DND-41 (cell line): ENCODE data around the gene LRRC31.

Experiments used
- ATAC-seq: fragments of 200-7000 bp; cut with Tn5 transposase; 3 replicates; pipeline ENCODE4 v1.9.1; 2021; ENCODE audit warnings: low read depth; ENCODE audit not compliant: insufficient read depth
- DNase-seq: peaks from one replicate; pipeline ENCODE4 v3.0.0-alpha.2; 2020
- H2AFZ ChIP-seq: 2 replicates; pipeline ENCODE4 v1.6.0; 2012; ENCODE audit warnings: low read depth, low read length
- H3K27ac ChIP-seq: 2 replicates; pipeline ENCODE4 v1.5.1; 2012; ENCODE audit warnings: low read length, inconsistent platforms
- H3K27me3 ChIP-seq: fragments of 200-600 bp; sonication (generic); 2 replicates; pipeline ENCODE4 v1.6.0; 2012; ENCODE audit warnings: low read length, mild to moderate bottlenecking, inconsistent platforms; ENCODE audit not compliant: insufficient read depth, poor library complexity
- H3K36me3 ChIP-seq: 2 replicates; pipeline ENCODE4 v1.5.1; 2012; ENCODE audit warnings: low read length, inconsistent platforms; ENCODE audit not compliant: insufficient read depth
- H3K4me1 ChIP-seq: 2 replicates; pipeline ENCODE4 v1.5.1; 2012; ENCODE audit warnings: mild to moderate bottlenecking, low read length; ENCODE audit not compliant: insufficient read depth
- H3K4me2 ChIP-seq: 2 replicates; pipeline ENCODE4 v1.6.0; 2012; ENCODE audit warnings: mild to moderate bottlenecking, moderate library complexity, low read length, inconsistent platforms; ENCODE audit not compliant: insufficient read depth
- H3K4me3 ChIP-seq, 2 experiments: fragments of 200-600 bp in 1 of 2; shearing (Covaris generic) in 1 of 2; 2 replicates each; pipeline ENCODE4 v1.5.1; 2012 to 2016; ENCODE audit warnings: inconsistent platforms in 2 of 2, low read length in 2 of 2, mild to moderate bottlenecking in 2 of 2, low read depth in 1 of 2, moderate library complexity in 1 of 2
- H3K79me2 ChIP-seq: 2 replicates; pipeline ENCODE4 v1.6.0; 2012; ENCODE audit warnings: low read length, inconsistent platforms; ENCODE audit not compliant: insufficient read depth
- H3K9ac ChIP-seq: 2 replicates; pipeline ENCODE4 v1.6.0; 2012; ENCODE audit warnings: low read depth, mild to moderate bottlenecking, inconsistent platforms, low read length, moderate library complexity
- H3K9me3 ChIP-seq: 2 replicates; pipeline ENCODE4 v1.5.1; 2012; ENCODE audit warnings: low read length, moderate library complexity, mild to moderate bottlenecking, inconsistent platforms; ENCODE audit not compliant: insufficient read depth, severe bottlenecking
- H4K20me1 ChIP-seq: 2 replicates; pipeline ENCODE4 v1.6.0; 2012; ENCODE audit warnings: low read length; ENCODE audit not compliant: insufficient read depth
- CTCF ChIP-seq: IDR thresholded peaks from 2 replicates; pipeline ENCODE4 v1.5.1; 2012; ENCODE audit warnings: borderline replicate concordance, low read length, moderate library complexity, mild to moderate bottlenecking; ENCODE audit not compliant: poor library complexity, severe bottlenecking; ENCODE audit errors: extremely low read depth
- EZH2 ChIP-seq: IDR thresholded peaks from 3 replicates; pipeline ENCODE4 v1.6.1; 2012; ENCODE audit warnings: borderline replicate concordance, low read depth, mild to moderate bottlenecking, moderate library complexity, low read length, inconsistent platforms; ENCODE audit not compliant: severe bottlenecking

LRRC31 gene

DNA sequence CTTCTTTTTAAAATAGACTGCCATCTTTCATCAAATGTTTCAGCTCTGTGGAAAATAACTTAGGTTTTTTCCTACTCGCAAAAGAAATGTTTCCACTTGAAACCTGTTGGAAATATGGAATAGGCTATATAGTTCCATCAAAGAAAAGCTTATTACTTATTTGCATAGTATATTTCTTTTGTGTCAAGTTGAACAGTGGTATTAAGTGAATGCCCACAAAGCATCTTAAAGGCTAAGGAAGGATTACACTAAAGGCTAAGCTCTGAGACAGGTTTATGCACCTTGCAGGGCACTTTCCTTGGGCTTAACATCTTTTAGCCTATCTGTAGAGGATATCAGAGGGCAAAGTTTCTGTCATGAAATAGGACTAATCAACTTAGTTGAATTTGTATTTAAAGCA is 41.5 kb upstream of the LRRC31 start, which contains the start of gene SAMD7:
Gene SAMD7, plus strand, starts transcription at position 301 of the 400 bp plus-strand sequence. CDS start 7,927 bp downstream, outside the sequence.
- ATAC-seq (no peak), DNase-seq (no peak)
- Histone ChIP-seq H3K9ac (no peak within 1 kb of the TSS), H3K4me3 (no peak within 1 kb of the TSS), H3K36me3 (no peaks in the 10 kb centered on the region), H3K27ac (no peak within 1 kb of the TSS), H3K4me2 (no peak within 1 kb of the TSS), H3K4me1 (no peaks in the 10 kb centered on the region), H3K27me3 (no peaks in the 10 kb centered on the region), H2AFZ (no peak within 1 kb of the TSS), H4K20me1 (no peaks in the 10 kb centered on the region), H3K9me3 (no peaks in the 10 kb centered on the region), H3K79me2 (no peaks in the 10 kb centered on the region)
- TF ChIP-seq CTCF = no peak
- TF ChIP-seq EZH2 = no peak

GRCh38 chr3:169907944-169908343 is 38.2 kb upstream of the LRRC31 start:
- H3K4me1 ChIP-seq = no peaks in the 10 kb centered on the region
- no peaks in the 10 kb centered on the region for H3K79me2 ChIP-seq
- no peaks in the 10 kb centered on the region for H3K36me3 ChIP-seq
- no peak for TF ChIP-seq EZH2
- TF ChIP-seq CTCF = no peak
- ATAC-seq (no peak), DNase-seq (no peak)
- H3K4me2 ChIP-seq = no peak overlapping the region
- H3K27me3 ChIP-seq = no peaks in the 10 kb centered on the region
- no peak overlapping the region for H2AFZ ChIP-seq
- H3K27ac ChIP-seq = no peak overlapping the region
- H3K4me3 ChIP-seq = no peak overlapping the region
- no peak overlapping the region for H3K9ac ChIP-seq
- peaks cover 1% of the 10 kb centered on the region for H3K9me3 ChIP-seq
- H4K20me1 ChIP-seq = no peaks in the 10 kb centered on the region

- H3K79me2 ChIP-seq = no peaks in the 10 kb centered on the region
- no peak overlapping the region for H3K9ac ChIP-seq
- no peaks in the 10 kb centered on the region for H3K27me3 ChIP-seq
- peaks cover 4% of the 10 kb centered on the region for H3K9me3 ChIP-seq
- H4K20me1 ChIP-seq = no peaks in the 10 kb centered on the region
- H3K27ac ChIP-seq = no peak overlapping the region
- no peak for TF ChIP-seq CTCF
- no peak for TF ChIP-seq EZH2
- ATAC-seq = no peak
- no peak overlapping the region for H3K4me2 ChIP-seq
- no peak overlapping the region for H3K4me3 ChIP-seq
- no peaks in the 10 kb centered on the region for H3K4me1 ChIP-seq
- no peak for DNase-seq
- no peaks in the 10 kb centered on the region for H3K36me3 ChIP-seq
- no peak overlapping the region for H2AFZ ChIP-seq
Measured at GRCh38 chr3:169907476-169907875, 37.7 kb upstream of the LRRC31 start.

- Histone ChIP-seq H3K4me1 (no peaks in the 10 kb centered on the region), H3K9me3 (peaks cover 20% of the 10 kb centered on the region), H3K4me3 (no peak overlapping the region), H3K4me2 (no peak overlapping the region), H3K36me3 (no peaks in the 10 kb centered on the region), H4K20me1 (no peaks in the 10 kb centered on the region), H3K27me3 (no peaks in the 10 kb centered on the region), H3K9ac (no peak overlapping the region), H2AFZ (no peak overlapping the region), H3K79me2 (no peaks in the 10 kb centered on the region), H3K27ac (no peak overlapping the region)
- ATAC-seq (no peak), DNase-seq (no peak)
- TF ChIP-seq CTCF = no peak
- TF ChIP-seq EZH2 = no peak
Measured at GRCh38 chr3:169905404-169905803, 35.7 kb upstream of the LRRC31 start.
